ENCODE measurements around the gene FAM89B. TPM values are rescaled to one million over a fixed set of nuclear protein-coding genes. Genes with fewer than 3 reads are reported as not detected.

FAM89B gene
- total RNA-seq, 1 donor from 2014 or later = 44.1 TPM

GRCh38 chr11:65580756-65581155 is 8.4 kb downstream of the FAM89B start:
- no peak for ATAC-seq
- DNase-seq (ENCODE audit: low spot score) = no peak
- intact Hi-C loops (cut with DNase I) = no loop called here

GRCh38 chr11:65581928-65582327 is 9.6 kb downstream of the FAM89B start:
- ATAC-seq = no peak
- no peak for DNase-seq (ENCODE audit: low spot score)
- intact Hi-C loops (cut with DNase I) = no loop called here

GRCh38 chr11:65583589-65583988 is 11.3 kb downstream of the FAM89B start:
- intact Hi-C loops (cut with DNase I) = no loop called here
- DNase-seq (ENCODE audit: low spot score) (no peak), ATAC-seq (no peak)

- no peak for DNase-seq (ENCODE audit: low spot score)
- ATAC-seq = no peak
- intact Hi-C loops (cut with DNase I) = no loop called here
Measured at GRCh38 chr11:65584106-65584505, 11.8 kb downstream of the FAM89B start.

- ATAC-seq (no peak), DNase-seq (ENCODE audit: low spot score) (no peak)
- intact Hi-C loops (cut with DNase I) = no loop called here
Measured at GRCh38 chr11:65584723-65585171, 12.4 kb downstream of the FAM89B start.

GRCh38 chr11:65585396-65586246 is 13.3 kb downstream of the FAM89B start:
- ATAC-seq (no peak), DNase-seq (ENCODE audit: low spot score) (no peak)
- intact Hi-C loops (cut with DNase I) = no loop called here

- intact Hi-C loops (cut with DNase I) = no loop called here
- ATAC-seq (no peak), DNase-seq (ENCODE audit: low spot score) (no peak)
Measured at GRCh38 chr11:65586247-65586630, 13.9 kb downstream of the FAM89B start.

GRCh38 chr11:65586676-65587075 is 14.3 kb downstream of the FAM89B start:
- ATAC-seq = peak; percentile 3
- intact Hi-C loops (cut with DNase I) = no loop called here

GRCh38 chr11:65588199-65589054 is 16.1 kb downstream of the FAM89B start:
- DNase-seq (ENCODE audit: low spot score) (no peak), ATAC-seq (peak; percentile 30)
- intact Hi-C loops (cut with DNase I) = no loop called here

More at GRCh38 chr11:65586676-65587075, 14.3 kb downstream of the FAM89B start:
- no peak for DNase-seq (ENCODE audit: low spot score)

- ATAC-seq = peak; percentile 23
Measured at GRCh38 chr11:65589444-65590239, 17.3 kb downstream of the FAM89B start.

GRCh38 chr11:65590240-65590738 is 18.0 kb downstream of the FAM89B start:
- DNase-seq (ENCODE audit: low spot score) (no peak), ATAC-seq (peak; percentile 2)
- intact Hi-C loops (cut with DNase I) = loop anchor here (10.0 kb wide), 2 partner anchors 45 to 215 kb away; no protein-coding TSS in a partner anchor

More at GRCh38 chr11:65589444-65590239, 17.3 kb downstream of the FAM89B start:
- intact Hi-C loops (cut with DNase I) = loop anchor here (10.0 kb wide), 2 partner anchors 45 to 215 kb away; no protein-coding TSS in a partner anchor
- no peak for DNase-seq (ENCODE audit: low spot score)

GRCh38 chr11:65591939-65592857 is 19.9 kb downstream of the FAM89B start:
- no peak for DNase-seq (ENCODE audit: low spot score)
- peak; percentile 51 for ATAC-seq
- intact Hi-C loops (cut with DNase I) = loop anchor here (10.0 kb wide), 2 partner anchors 47 to 217 kb away; no protein-coding TSS in a partner anchor

- intact Hi-C loops (cut with DNase I) = loop anchor here (10.0 kb wide), 2 partner anchors 48 to 218 kb away; no protein-coding TSS in a partner anchor
- ATAC-seq (no peak), DNase-seq (ENCODE audit: low spot score) (no peak)
Measured at GRCh38 chr11:65592858-65593517, 20.6 kb downstream of the FAM89B start.

GRCh38 chr11:65593518-65594414 is 21.4 kb downstream of the FAM89B start:
- intact Hi-C loops (cut with DNase I) = loop anchor here (10.0 kb wide), 2 partner anchors 49 to 219 kb away; no protein-coding TSS in a partner anchor
- peak; percentile 50 for ATAC-seq
- DNase-seq (ENCODE audit: low spot score) = peak; percentile 73

GRCh38 chr11:65595131-65595530 is 22.8 kb downstream of the FAM89B start:
- intact Hi-C loops (cut with DNase I) = loop anchor here (10.0 kb wide), 2 partner anchors 50 to 220 kb away; no protein-coding TSS in a partner anchor
- DNase-seq (ENCODE audit: low spot score) = no peak
- ATAC-seq = no peak
